GM19025 (cell line): ENCODE results near the gene INTS15.

Experiments
- ATAC-seq: cut with Tn5 transposase; IDR thresholded peaks from one replicate; pipeline ENCODE4 v1.9.1; 2021; ENCODE audit warnings: mild to moderate bottlenecking, low read depth, moderate library complexity; ENCODE audit not compliant: unreplicated experiment

INTS15 gene

GRCh38 chr7:6589829-6590644 lies at the start of gene INTS15:
INTS15 (plus strand) TSS chr7:6590021; CDS start chr7:6590284, 263 bp downstream.
- ATAC-seq: peak; percentile 85

DNA sequence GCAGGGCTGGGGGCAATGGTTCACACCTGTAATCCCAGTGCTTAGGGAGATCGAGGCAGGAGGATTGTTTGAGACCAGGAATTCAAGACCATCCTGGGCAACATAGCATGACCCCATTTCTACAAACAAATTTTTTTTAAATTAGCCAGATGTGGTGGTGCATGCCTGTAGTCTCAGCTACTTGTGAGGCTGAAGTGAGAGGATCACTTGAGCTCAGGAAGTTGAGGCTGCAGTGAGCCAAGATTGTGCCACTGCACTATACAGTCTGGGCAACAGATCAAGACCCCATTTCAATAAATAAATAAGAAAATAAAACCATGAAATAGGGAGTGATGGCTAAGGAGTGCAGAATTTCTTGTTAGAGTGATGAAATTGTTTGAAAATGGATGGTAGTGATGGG lies 47.5 kb upstream of the INTS15 start:
- ATAC-seq: no peak

DNA sequence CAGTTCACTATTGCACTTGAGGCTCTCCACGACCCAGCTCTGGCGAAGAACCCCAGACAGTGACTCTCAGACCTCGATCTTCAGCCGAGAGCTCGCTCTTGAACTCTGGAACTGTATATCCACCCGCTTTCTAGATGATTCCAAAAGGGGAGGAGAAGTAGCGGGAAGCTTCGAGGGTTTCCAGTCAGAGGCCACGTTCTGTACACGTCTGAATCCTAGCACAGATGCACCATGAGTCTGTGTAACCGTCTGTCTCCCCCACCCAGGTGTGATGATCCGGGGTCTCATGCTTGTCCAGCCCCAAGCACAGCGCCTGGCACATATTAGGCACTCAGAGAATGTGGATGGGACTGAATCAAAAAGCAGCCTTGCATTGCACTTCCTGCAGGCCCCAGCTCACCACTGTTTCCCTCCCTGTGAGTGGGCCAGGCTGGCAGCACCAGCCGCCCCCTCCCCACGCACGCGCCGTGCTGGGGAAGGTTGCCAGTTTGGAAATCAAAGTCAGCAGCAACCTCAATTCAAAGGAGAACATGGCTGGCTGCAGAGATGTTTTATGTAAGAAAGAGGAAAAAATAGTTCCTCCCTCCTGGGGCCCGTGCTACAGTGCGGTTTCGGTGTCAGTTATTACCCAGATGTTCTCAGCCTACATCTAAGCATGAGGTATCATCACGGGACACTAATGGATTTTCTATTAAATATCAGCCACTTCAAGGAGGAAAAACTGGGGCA lies 44.3 kb upstream of the INTS15 start:
- no peak for ATAC-seq

- ATAC-seq: no peak
Measured at GRCh38 chr7:6546498-6547251, 43.1 kb upstream of the INTS15 start.

GRCh38 chr7:6547400-6547799 lies 42.4 kb upstream of the INTS15 start:
- ATAC-seq: no peak

- ATAC-seq: no peak
Measured at GRCh38 chr7:6551016-6551511, 38.8 kb upstream of the INTS15 start, which contains the start of gene GRID2IP. GRID2IP (minus strand) TSS chr7:6551461; CDS start chr7:6551436, 25 bp downstream.

DNA sequence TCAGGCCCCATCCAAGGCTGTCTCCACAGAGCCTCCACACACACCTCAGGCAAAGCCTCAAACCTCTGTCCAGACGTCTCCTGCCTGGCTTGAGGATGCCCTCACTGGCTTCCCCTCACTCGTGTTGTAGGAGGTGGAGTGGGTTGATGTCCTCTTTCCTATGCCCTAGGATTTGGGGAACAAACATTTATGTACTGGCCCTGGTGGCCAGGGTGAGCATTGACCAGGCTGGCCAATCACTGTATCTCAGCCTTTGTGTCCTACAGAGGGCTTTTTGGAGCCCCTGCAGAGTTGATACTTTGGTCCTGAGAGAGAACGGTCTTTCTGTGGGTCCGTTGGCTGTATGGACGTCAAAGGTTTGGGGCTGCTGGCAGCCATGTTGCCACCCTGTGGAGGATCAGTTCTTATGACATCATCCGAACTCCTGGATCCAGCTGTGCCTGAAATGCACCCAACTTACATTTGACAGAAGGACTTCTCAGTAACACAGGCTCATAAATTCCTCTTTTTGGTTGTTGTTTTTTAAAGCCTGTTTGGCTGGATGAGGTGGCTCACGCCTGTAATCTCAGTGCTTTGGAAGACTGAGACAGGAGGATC lies 36.3 kb upstream of the INTS15 start:
- ATAC-seq: no peak

DNA sequence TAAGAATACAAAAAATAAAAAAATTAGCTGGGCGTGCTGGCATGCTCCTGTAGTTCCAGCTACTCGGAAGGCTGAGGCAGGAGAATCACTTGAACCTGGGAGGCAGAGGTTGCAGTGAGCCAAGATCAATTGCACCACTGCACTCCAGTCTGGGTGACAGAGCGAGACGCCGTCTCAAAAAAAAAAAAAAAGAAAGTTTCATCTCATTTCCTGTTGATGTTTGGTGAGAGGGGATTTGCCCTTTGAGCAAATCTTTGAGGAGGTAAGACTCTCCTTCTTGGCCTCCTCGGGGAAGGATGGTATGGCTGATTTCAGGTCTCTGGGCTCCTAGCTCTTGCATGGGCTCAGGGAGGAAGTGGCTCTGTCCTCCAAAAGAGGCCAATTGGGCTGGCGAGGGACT lies 35.0 kb upstream of the INTS15 start:
- no peak for ATAC-seq

DNA sequence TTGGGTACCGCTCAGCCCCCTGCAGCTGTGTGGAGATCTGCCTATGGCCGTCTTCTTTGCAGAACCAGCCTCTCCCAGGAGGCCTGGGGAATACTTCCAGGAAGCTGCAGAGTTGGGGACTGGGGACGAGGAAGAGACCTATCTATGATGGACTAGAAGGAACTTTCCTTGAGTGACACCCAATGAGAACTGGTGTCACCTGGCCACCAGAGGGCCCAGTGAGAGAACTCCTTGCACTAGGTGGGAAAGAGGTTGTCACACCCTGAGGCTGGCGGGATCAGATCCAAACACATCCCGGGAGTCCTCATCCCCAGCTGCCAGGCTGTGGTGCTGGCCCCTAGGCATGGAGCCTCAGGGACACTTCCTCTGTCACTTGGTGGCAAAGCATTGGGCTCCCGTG lies 33.6 kb upstream of the INTS15 start:
- ATAC-seq: no peak

- no peak for ATAC-seq
Measured at GRCh38 chr7:6558837-6559236, 31.0 kb upstream of the INTS15 start.

- ATAC-seq: no peak
Measured at GRCh38 chr7:6559896-6560295, 29.9 kb upstream of the INTS15 start.

GRCh38 chr7:6562106-6562505 lies 27.7 kb upstream of the INTS15 start:
- ATAC-seq: no peak

- ATAC-seq: no peak
Measured at GRCh38 chr7:6563936-6564770, 25.7 kb upstream of the INTS15 start.

DNA sequence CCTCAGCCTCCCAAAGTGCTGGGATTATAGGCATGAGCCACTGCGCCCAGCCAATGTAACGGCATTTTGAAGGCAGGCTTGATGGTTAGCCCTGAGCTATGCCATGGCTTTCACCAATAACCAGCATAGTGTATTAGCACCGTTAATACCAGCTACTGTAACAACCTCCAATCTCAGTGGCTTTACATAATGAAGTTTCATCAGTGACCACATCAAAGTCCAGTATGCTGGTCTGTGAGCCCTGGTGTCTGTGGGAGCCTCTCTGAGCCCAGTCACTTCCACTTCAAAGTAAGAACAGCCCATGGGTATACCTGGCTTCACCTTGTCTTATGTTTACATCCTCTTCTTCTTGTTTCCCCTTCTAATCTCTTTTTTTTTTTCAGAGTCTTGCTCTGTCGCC lies 24.2 kb upstream of the INTS15 start:
- no peak for ATAC-seq

- ATAC-seq: no peak
Measured at GRCh38 chr7:6567886-6568285, 21.9 kb upstream of the INTS15 start.

DNA sequence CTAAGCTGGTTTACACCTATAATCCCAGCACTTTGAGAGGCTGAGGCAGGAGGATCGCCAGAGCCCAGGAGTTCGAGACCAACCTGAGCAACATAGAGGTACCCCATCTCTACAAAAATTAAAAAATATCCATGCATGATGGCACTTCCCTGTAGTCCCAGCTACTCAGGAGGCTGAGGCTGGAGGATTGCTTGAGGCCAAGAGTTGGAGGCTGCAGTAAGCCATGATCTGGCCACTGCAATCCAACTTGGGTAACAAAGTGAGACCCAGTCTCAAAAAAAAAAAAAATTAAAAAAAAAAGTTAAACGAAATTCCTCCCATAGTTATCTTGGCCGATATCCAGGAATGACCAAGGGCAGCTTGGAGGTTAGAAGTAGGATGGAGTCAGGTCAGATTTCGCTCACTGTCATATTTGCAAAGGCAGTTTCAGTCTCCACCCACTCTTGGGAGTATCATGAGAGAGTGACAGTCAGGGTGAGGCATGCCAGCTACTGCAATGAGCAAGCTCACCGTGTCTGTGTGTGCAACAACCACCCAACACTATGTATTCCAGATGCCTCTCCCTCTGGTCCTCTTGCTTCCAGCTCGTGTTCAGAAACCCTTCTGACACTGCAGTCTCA lies 18.6 kb upstream of the INTS15 start:
- no peak for ATAC-seq

DNA sequence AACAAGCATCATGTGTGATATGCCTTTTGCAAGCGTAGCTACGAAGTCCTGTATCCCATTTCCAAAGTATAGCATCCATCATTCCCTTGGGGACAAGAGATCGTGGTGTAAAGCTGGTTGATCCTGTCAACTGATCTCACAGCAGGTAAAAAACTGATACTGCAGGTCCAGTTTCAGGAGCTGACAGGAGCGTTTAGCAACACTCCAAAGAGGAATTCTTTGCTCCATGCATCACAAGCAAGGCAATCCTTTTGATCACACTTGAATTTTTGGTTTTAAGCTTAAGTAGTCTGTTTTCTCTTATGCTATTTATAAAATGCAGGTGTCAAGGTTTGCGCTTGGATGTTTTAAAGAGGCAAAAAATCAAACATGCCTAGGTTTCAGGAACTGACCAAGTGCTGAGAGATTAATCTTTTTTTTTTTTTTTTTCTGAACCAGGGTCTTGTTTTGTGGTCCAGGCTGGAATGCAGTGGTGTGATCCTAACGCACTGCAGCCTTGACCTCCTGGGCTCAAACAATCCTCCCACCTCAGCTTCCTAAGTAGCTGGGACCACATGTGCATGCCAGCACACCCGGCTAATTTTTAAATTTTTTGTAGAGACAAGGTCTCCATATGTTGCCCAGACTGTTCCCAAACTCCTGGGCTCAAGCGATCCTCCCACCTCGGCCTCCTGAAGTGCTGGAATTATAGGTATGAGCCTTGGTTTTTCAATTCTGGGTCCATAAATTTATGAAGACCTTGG lies 14.4 kb upstream of the INTS15 start:
- ATAC-seq: no peak

DNA sequence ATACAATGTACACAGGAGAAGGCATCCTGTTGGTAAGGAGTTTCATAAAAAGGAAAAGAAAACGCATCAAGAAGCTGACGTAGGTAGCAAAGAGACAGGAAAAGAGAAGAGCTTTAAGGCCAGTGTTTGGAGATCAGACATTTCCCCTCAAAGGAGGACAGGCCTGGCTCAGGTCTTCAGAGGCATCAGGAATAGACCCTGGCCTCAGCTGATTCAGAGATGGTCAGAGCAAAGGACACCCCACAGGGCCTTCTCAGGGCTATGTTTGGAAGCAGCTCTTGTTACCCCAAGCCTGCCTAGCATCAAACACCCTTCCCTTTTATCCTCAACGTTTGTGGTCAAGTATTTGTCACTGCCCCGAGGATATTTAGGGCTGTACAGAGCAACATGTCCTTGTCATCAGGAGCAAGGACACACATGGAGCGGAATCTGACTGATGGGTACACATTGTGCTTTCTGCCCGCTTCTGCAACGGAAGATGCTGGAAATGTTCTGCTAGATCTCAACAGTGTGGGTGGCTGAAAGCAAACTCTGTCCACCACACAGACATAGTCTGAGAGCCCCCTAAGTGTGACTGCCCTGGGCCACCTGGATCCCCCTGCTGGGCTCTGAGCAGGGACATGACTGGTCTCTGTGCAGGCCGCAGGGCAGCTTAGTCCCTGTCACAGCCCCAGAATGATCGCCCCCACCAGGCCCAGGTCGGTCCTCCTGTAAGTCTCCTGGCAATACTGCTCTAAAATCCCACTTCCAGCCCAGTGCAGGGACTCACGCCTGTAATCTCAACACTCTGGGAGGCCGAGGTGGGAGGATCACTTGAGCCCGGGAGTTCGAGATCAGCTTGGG lies 13.6 kb upstream of the INTS15 start:
- no peak for ATAC-seq
